Chondrocyte (in vitro differentiated cells): ENCODE results near the gene JPH3. TPM values are rescaled to one million over a fixed set of nuclear protein-coding genes. Genes with fewer than 3 reads are reported as not detected.
"Not testable (repeated sequence)": the region's sequence is repeated elsewhere in the genome, so short reads cannot be mapped to it uniquely, and the experiment has no call there.

Experiments
- DNase-seq: peaks from one replicate; pipeline ENCODE4 v3.0.0; 2021; ENCODE audit warnings: mixed read lengths, low spot score
- H3K27ac Mint-ChIP-seq: one replicate; pipeline ENCODE4 v1.8.0; 2021; ENCODE audit warnings: mild to moderate bottlenecking, moderate library complexity, mixed read lengths; ENCODE audit not compliant: unreplicated experiment
- H3K27me3 Mint-ChIP-seq: 2 replicates; pipeline ENCODE4 v1.8.0; 2021; ENCODE audit warnings: low read depth, mixed read lengths
- H3K36me3 Mint-ChIP-seq: 2 replicates; pipeline ENCODE4 v1.8.0; 2021; ENCODE audit warnings: low read depth, mixed read lengths
- H3K4me1 Mint-ChIP-seq: 2 replicates; pipeline ENCODE4 v1.8.0; 2021; ENCODE audit warnings: low read depth, mild to moderate bottlenecking, mixed read lengths
- H3K4me3 Mint-ChIP-seq: one replicate; pipeline ENCODE4 v1.8.0; 2021; ENCODE audit warnings: mild to moderate bottlenecking, moderate library complexity, mixed read lengths; ENCODE audit not compliant: unreplicated experiment
- H3K9me3 Mint-ChIP-seq: 2 replicates; pipeline ENCODE4 v1.8.0; 2021; ENCODE audit warnings: low read depth, mixed read lengths
- CTCF ChIP-seq: fragments of 200-600 bp; sonication (generic); IDR thresholded peaks from 2 replicates; pipeline ENCODE4 v1.5.0; 2021; ENCODE audit warnings: antibody characterized with exemption, mild to moderate bottlenecking, moderate library complexity
- total RNA-seq: library from RNA; stranded (reverse); gene quantifications from 3 replicates; pipeline ENCODE4 v1.2.1, GENCODE V29; 2021

JPH3 gene
- total RNA-seq, 1 donor from 2014 or later: 1.2 TPM

GRCh38 chr16:87723226-87723623, 120.9 kb downstream of the JPH3 start:
- H3K9me3 Mint-ChIP-seq: no peaks in the 10 kb centered on the region
- peaks cover 34% of the 10 kb centered on the region for H3K4me1 Mint-ChIP-seq
- no peak overlapping the region for H3K4me3 Mint-ChIP-seq
- H3K27me3 Mint-ChIP-seq: no peaks in the 10 kb centered on the region
- H3K36me3 Mint-ChIP-seq: peaks cover 23% of the 10 kb centered on the region
- H3K27ac Mint-ChIP-seq: peak overlapping the region; percentile 43
- DNase-seq: no peak
- no peak for TF ChIP-seq CTCF

- Mint-ChIP-seq H3K4me1 (peaks cover 36% of the 10 kb centered on the region), H3K27me3 (no peaks in the 10 kb centered on the region), H3K27ac (no peak overlapping the region), H3K4me3 (no peak overlapping the region), H3K36me3 (peaks cover 26% of the 10 kb centered on the region), H3K9me3 (no peaks in the 10 kb centered on the region)
- no peak for DNase-seq
- no peak for TF ChIP-seq CTCF
Measured at GRCh38 chr16:87724490-87725291, 122.4 kb downstream of the JPH3 start.

- Mint-ChIP-seq H3K27me3 (no peaks in the 10 kb centered on the region), H3K4me1 (peaks cover 36% of the 10 kb centered on the region), H3K4me3 (no peak overlapping the region), H3K36me3 (peaks cover 27% of the 10 kb centered on the region), H3K27ac (peak overlapping the region; percentile 54), H3K9me3 (no peaks in the 10 kb centered on the region)
- no peak for TF ChIP-seq CTCF
- no peak for DNase-seq
Measured at GRCh38 chr16:87725596-87726235, 123.4 kb downstream of the JPH3 start.

- H3K27me3 Mint-ChIP-seq, H3K27ac Mint-ChIP-seq, DNase-seq, H3K4me3 Mint-ChIP-seq, H3K9me3 Mint-ChIP-seq: not testable (repeated sequence)
- Mint-ChIP-seq H3K36me3 (peaks cover 32% of the 10 kb centered on the region), H3K4me1 (peaks cover 36% of the 10 kb centered on the region)
Measured at GRCh38 chr16:87726577-87726976, 124.3 kb downstream of the JPH3 start.

- Mint-ChIP-seq H3K27me3 (no peaks in the 10 kb centered on the region), H3K4me3 (no peak overlapping the region), H3K36me3 (peaks cover 30% of the 10 kb centered on the region), H3K4me1 (peaks cover 35% of the 10 kb centered on the region), H3K27ac (no peak overlapping the region), H3K9me3 (no peaks in the 10 kb centered on the region)
- DNase-seq: no peak
- no peak for TF ChIP-seq CTCF
Measured at GRCh38 chr16:87727346-87727745, 125.0 kb downstream of the JPH3 start.
